Chondrocyte (in vitro differentiated cells): ENCODE measurements around the gene ATP11A. TPM values are rescaled to one million over a fixed set of nuclear protein-coding genes. Genes with fewer than 3 reads are reported as not detected.

Experiments
- DNase-seq: peaks from one replicate; pipeline ENCODE4 v3.0.0; 2021; ENCODE audit warnings: mixed read lengths, low spot score
- H3K27ac Mint-ChIP-seq: one replicate; pipeline ENCODE4 v1.8.0; 2021; ENCODE audit warnings: mild to moderate bottlenecking, moderate library complexity, mixed read lengths; ENCODE audit not compliant: unreplicated experiment
- H3K27me3 Mint-ChIP-seq: 2 replicates; pipeline ENCODE4 v1.8.0; 2021; ENCODE audit warnings: low read depth, mixed read lengths
- H3K36me3 Mint-ChIP-seq: 2 replicates; pipeline ENCODE4 v1.8.0; 2021; ENCODE audit warnings: low read depth, mixed read lengths
- H3K4me1 Mint-ChIP-seq: 2 replicates; pipeline ENCODE4 v1.8.0; 2021; ENCODE audit warnings: low read depth, mild to moderate bottlenecking, mixed read lengths
- H3K4me3 Mint-ChIP-seq: one replicate; pipeline ENCODE4 v1.8.0; 2021; ENCODE audit warnings: mild to moderate bottlenecking, moderate library complexity, mixed read lengths; ENCODE audit not compliant: unreplicated experiment
- H3K9me3 Mint-ChIP-seq: 2 replicates; pipeline ENCODE4 v1.8.0; 2021; ENCODE audit warnings: low read depth, mixed read lengths
- CTCF ChIP-seq: fragments of 200-600 bp; sonication (generic); IDR thresholded peaks from 2 replicates; pipeline ENCODE4 v1.5.0; 2021; ENCODE audit warnings: antibody characterized with exemption, mild to moderate bottlenecking, moderate library complexity
- total RNA-seq: library from RNA; stranded (reverse); gene quantifications from 3 replicates; pipeline ENCODE4 v1.2.1, GENCODE V29; 2021

The ATP11A gene
- total RNA-seq, 1 donor from 2014 or later, result 13.1 TPM

GRCh38 chr13:112709825-112710783 lies 20.3 kb downstream of the ATP11A start:
- Mint-ChIP-seq H3K4me3 (no peak overlapping the region), H3K36me3 (no peaks in the 10 kb centered on the region), H3K27me3 (no peaks in the 10 kb centered on the region), H3K4me1 (peaks cover 14% of the 10 kb centered on the region), H3K9me3 (peaks cover 6% of the 10 kb centered on the region), H3K27ac (no peak overlapping the region)
- no peak for TF ChIP-seq CTCF
- DNase-seq, result no peak

GRCh38 chr13:112710855-112711527 lies 21.2 kb downstream of the ATP11A start:
- peaks cover 9% of the 10 kb centered on the region for H3K9me3 Mint-ChIP-seq

GRCh38 chr13:112711528-112712265 lies 21.9 kb downstream of the ATP11A start:
- TF ChIP-seq CTCF, result peak; percentile 43
- Mint-ChIP-seq H3K36me3 (peaks cover 2% of the 10 kb centered on the region), H3K27me3 (no peaks in the 10 kb centered on the region), H3K4me3 (peak overlapping the region; percentile 62), H3K27ac (peak overlapping the region; percentile 73), H3K4me1 (peaks cover 14% of the 10 kb centered on the region), H3K9me3 (peaks cover 9% of the 10 kb centered on the region)
- no peak for DNase-seq

More at GRCh38 chr13:112710855-112711527, 21.2 kb downstream of the ATP11A start:
- no peak overlapping the region for H3K27ac Mint-ChIP-seq
- TF ChIP-seq CTCF, result no peak
- peaks cover 2% of the 10 kb centered on the region for H3K36me3 Mint-ChIP-seq
- H3K4me1 Mint-ChIP-seq, result peaks cover 14% of the 10 kb centered on the region
- DNase-seq, result no peak
- H3K27me3 Mint-ChIP-seq, result no peaks in the 10 kb centered on the region
- peak overlapping the region; percentile 62 for H3K4me3 Mint-ChIP-seq

- no peak for DNase-seq
- H3K36me3 Mint-ChIP-seq, result peaks cover 5% of the 10 kb centered on the region
- H3K4me1 Mint-ChIP-seq, result peaks cover 14% of the 10 kb centered on the region
- no peak overlapping the region for H3K4me3 Mint-ChIP-seq
- H3K9me3 Mint-ChIP-seq, result peaks cover 9% of the 10 kb centered on the region
- TF ChIP-seq CTCF, result no peak
- no peaks in the 10 kb centered on the region for H3K27me3 Mint-ChIP-seq
- H3K27ac Mint-ChIP-seq, result no peak overlapping the region
These were observed 22.8 kb downstream of the ATP11A start for GRCh38 chr13:112712451-112713207.
